GM20431 (cell line): ENCODE measurements around the gene PTPRD.

Source experiments
- in situ Hi-C: fragments of 300-500 bp; cut with MseI, MboI; formaldehyde crosslinking; loops from one replicate; pipeline ENCODE4 v1.15.0; 2020; ENCODE audit warnings: low sequenced_read_pairs; ENCODE audit not compliant: unreplicated experiment

The PTPRD gene

DNA sequence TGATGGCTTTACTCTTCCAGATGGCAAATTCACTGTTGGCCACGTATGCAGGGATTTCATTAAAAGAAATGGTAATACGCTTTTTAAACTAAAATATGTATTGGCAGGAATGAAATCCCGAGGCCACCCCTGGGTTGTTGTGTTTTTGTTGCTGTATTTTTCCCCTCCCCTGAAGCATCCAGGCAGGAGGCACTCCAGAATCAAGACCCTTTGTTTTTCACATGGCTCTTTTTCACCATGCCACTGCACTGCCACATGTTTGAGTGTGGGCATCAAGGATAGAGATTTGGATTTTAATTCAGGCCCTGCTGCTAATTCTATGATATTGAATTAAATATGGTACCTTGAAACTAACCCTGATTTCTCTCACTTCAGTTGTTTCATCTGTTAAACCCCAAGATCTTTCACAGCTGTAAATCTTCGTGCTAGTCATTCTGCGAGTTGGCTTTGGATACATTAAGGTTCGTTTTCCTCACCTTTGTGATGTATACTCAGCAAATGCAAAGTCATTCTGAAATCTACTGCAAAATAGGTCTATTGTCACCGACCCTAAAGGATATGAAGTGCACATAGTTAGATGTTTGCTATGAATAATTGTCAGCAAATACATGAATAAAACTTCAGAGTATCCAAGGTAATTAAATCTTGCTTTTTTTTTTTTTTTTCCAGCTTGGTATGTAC lies 533.4 kb downstream of the PTPRD start:
- in situ Hi-C loops = no loop called here

DNA sequence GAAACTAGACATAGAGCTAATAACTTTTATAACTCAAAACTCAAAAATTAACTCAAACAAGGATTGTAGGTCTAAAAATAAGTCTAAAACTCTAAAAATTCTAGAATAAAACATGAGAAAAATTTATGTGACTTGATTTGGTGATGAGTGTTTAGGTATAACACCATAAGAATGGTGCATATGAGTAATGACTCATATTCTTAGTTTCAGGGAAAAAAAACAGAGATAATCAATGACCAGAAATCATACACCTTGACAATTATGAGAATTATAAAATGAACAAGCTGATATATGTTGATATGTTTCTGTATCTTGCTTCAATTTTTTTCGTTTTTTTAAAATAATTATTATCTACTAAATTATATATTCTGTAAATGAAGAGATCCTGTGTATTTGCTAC lies 541.2 kb downstream of the PTPRD start:
- in situ Hi-C loops = no loop called here

DNA sequence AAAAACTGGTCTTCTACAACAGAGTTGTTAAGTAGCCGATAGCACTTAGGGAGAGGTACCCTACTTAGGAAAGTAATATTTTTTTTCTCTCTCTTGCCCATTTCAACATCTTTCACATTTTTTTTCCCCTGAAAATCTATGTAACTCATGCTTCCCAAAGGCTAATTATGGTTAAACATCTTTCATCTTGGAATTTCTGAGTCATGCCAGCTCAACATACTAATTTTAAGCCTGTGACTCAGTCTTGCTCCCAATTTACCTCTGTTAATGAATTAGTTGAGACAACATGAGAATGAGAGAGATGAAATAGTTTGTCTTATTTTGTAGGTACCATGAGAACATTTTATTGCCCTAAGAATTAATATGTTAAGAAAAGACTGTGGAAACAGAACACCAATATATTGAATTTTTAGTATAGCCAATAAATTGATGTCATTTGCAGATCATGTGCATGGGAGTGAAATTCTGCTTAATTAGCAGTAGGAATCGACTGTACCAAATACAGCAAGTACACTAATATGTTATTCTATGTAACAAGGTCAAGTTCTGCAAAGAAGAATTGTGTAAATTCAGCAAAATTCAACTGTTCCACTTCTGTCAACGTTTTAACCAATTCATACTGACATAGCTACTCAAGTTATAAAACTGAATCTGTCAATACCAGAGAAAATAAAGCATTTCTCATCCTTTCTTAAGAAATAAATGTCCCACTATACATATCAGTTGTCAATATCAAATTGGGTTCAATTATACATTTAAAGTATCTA lies 550.0 kb downstream of the PTPRD start:
- in situ Hi-C loops = no loop called here

DNA sequence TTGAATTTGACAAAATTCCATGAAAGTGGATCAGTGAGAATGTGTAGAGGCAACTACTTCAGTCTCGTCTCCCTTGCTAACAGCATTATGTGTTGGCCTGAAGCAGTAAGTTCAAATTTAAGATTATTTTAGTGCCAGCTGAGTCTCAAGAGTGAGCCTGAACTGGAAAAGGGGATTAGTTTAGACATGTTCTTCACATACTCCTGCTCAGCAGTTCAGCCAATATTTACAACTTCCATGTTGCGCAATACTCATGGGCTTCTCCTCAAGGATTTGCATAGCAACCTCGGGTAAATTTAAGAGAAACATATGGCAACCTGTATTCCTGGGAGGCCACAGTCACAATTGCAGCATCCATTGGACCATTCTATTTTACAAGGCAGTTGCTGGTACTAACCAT lies 553.8 kb downstream of the PTPRD start:
- in situ Hi-C loops = no loop called here

DNA sequence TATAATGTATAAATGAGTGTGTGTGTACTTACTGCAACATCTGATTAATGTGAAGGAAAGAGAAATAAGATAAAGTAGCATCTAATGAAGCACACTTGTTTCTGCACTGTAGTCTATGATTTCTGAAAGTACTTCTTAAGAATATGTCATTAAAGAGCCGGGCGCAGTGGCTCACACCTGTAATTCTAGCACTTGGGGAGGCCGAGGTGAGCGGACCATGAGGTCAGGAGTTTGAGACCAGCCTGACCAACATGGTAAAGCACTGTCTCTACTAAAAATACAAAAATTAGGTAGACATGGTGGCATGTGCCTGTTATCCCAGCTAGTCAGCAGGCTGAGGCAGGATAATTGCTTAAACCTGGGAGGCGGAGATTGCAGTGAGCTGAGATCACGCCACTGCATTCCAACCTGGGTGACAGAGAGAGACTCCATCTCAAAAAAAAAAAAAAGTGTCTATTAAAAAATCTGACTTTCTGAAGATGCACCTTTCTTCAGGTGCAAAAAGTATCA lies 556.9 kb downstream of the PTPRD start:
- in situ Hi-C loops = no loop called here

DNA sequence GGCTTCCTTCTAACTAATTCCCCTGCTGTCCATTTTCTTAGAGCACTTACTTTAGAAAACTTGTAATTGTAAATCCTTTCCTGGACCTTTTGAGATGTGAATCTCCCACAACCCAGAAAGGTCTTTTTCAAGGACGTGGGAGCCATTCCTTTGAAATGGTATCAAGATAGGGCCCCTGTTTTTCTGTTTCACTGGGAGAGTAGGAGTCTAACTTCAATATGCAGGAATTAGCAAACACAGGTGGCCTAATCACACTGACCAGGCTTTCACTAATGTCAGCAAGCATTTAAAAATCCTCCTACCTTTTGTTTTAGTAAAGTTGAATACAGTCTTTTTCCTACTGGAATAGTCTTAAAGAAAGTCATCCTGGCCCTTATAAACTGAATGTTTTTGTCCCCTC lies 558.3 kb downstream of the PTPRD start:
- in situ Hi-C loops = no loop called here

DNA sequence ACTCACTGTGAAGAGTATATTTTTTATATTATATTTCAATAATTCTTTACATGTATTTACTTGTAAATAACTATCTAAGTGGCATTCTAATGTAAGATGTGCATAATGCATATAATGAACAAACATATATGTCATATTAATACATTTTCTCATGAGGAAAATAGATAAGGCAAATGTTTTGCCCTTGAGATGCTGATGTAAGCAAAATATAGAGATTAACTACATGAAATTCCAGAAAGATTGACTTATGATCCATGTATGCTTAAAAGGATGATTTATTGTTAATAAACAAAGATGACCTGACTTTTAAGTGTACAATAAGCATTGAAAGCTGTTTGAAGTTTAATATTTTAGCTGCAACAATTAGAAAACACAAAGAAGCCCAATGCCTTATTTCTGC lies 559.9 kb downstream of the PTPRD start:
- in situ Hi-C loops = no loop called here

DNA sequence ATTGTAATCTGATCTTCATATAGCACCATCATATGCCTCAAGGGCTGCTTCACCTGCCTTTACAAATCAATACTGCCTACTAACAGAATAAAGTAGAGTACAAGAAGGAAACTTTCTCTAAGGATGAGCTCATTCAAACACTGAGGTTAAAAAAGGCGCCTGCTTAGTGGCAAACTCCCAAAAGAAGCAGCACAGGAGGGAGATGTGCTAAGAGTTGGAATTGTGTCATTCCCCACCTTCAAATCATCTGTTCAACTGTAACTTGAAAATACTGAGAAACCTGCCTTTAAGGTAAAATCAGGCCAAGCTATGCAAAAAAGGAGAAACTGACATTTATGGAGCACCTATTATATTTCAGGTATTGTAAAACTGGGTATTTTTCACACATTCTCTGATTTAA lies 560.6 kb downstream of the PTPRD start:
- in situ Hi-C loops = no loop called here

DNA sequence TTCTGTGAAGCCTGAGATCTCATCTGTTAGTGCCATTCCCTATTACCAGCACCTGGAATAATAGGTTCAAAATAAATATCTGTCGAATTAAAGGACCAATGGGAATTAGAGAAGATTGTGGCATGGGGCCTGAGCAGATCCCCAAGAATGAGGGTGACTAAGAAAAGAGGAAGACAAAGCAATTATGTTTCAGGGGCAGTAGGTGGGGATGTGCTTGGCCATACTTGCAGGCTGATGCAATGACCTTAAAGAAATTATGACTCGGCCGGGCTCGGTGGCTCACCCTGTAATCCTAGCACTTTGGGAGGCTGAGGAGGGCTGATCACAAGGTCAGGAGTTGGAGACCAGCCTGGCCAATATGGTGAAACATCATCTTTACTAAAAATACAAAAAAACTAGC lies 562.8 kb downstream of the PTPRD start:
- in situ Hi-C loops = no loop called here

DNA sequence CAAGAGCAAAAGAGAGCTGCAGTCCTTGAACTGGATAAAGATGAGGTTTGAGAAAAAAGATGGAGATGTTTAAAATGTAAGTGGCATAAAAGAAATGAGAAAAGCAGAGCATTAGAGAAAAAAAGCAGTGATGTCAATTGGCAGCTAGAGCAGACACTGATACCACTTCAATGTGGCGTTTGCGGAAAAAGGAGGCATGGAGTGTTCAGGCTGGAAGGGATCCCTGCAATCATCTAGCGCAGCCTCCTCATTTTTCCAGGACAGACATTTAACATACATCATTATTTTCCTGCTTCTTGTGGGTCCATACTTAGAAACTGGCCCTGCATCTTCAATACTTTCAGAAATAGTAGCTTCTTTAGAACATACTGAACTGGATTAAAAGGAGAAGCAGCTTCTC lies 563.8 kb downstream of the PTPRD start:
- in situ Hi-C loops = no loop called here

DNA sequence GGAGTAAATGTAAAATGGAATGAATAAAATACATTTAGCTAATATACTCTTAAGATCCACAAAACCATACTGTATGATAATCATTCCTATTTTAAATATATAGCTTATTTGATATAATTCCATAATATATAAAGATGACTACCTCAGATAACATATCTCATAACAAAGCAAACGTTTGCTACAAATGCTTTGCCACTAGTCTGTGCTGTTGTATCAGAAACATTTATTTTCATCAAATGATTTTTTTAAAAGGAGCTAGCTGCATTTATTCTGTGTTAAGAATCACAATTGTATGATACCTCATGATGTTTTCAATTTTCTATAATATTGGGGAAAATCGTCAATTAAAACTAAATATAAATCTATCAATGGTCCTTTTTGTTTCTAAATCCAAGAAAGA lies 567.2 kb downstream of the PTPRD start:
- in situ Hi-C loops = no loop called here

DNA sequence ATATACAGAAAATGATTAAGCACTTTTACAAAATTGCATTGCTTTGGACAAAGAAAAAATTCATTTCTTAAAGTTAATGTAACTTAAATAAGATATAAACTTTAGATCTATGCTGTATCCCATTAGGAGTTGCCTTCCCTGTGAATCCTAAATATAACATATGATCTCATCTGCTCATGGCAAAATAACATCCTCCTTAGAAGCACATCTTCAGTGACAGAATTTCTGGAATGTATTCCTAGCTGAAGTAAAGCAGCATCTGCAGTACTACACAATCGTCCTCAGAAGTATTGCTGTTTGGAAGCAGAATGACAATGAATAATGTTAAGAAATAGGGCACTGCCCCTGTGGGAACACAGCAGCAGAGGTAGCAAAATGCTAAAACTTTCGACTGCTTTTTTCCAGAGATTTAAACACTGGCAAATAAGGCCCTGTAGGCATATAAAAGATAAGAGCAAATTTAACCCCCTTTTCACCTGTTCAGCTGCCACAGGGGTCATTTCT lies 571.0 kb downstream of the PTPRD start:
- in situ Hi-C loops = no loop called here

DNA sequence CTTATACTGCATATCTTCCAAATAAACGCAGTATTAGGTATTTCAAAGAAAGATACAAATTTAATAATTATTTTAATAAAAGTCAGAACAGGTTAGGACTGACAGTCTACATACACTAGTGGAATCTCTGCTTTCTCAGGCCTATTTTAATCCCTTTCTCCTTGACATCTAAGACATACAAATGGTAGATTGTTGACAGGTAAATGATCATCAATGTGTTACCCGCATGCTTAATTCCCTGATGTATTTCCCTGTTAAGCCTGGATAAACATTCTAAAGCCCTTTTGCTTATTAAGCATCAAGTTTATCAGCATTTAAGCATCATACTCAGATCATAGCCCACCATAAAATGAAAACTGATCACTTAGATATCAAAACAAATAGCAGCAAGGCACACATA lies 576.7 kb downstream of the PTPRD start:
- in situ Hi-C loops = no loop called here

DNA sequence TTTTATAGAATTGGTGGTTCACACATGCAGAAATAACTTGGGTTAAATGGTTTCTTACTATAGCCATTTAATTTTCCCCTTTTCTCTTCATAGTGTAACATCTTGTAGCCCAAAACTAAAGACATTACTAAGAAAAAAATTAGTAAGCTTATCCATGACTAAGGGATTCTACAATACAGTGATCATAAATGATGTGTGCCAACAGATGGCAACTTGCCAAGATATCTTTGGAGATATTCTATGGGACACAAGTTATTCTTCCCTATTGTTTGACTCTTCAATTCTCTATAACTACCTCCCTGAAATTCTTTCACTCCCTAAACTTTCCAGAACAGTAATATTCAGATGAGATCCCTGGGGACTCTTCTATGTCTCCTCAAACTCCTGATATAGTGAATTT lies 580.6 kb downstream of the PTPRD start:
- in situ Hi-C loops = no loop called here

DNA sequence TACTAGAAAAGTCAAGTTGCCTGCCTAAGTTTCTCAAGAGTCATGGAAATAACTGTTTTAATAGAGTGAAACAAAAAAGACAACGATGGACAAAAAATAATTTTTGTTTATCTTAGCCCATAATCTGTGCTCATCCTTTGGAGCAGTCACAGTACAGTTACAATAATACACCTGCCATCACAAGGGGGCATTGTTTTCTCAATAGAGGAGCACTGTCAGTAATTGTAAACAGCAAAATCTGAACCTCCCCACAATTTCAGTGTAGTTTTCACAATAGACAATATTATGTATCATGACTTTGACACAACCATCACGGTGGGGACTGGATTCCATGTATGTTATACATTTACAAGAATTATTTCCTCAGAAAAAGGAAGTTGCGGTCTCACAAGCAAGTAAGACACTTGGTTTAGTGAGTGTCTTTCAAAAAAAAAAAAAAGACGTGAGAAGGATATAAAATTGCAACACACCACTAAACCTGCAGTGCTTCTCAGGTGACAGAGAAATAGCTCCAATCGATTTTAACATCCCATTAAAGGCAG lies 586.3 kb downstream of the PTPRD start:
- in situ Hi-C loops = no loop called here

DNA sequence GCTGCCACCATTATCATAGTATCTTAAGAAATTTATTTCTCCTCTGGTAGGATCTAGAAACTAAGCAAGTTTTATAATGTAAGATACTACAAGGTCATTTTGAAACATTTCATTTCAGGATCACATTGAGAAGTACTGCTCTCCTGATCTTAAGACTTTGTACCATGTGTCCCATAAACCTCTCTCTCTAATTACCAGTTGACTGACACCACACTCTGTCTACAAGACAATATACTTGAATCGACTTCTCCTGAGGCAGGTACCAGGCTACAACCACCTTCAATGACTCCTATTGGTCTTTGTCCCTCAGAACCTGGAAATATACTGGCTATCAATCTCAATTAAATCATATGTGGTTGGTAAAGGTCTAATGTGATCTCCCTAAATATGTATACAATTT lies 597.0 kb downstream of the PTPRD start:
- in situ Hi-C loops = no loop called here

DNA sequence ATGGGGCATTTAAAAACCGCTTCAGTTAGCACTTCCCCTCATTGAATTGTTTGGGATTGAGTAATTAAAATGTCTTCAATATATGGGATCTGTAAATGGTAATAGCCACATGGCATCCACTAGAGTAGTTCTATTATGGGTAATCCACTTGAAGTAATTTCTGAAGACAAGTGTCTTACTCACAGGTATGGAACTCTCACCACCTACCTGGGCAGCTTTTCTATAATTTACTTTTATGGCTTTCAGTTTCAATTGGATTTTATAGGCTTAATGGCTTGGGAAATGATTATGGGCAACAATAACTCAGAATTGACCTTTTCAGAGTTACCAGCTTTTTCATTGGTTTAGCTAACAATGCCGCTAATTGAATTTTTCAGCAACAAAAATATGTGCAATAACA lies 597.9 kb downstream of the PTPRD start:
- in situ Hi-C loops = no loop called here

DNA sequence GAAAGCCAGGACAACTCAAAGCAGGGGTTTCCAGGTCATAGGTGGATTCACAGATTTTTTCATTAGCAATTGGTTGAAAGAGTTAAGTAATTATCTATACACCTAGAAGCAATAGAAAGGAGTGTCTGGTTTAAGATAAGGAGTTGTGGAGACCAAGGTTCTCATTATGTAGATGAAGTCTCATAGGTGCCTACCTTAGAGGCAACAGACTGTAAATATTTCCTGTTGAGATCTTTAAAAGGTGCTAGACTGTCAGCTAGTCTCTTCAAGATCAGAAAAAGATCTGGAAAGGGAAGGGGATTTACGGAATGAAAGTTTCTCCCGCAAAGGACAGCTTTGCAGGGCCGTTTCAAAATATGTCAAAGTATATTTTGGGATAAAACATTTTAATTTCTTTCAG lies 603.4 kb downstream of the PTPRD start:
- in situ Hi-C loops = no loop called here

DNA sequence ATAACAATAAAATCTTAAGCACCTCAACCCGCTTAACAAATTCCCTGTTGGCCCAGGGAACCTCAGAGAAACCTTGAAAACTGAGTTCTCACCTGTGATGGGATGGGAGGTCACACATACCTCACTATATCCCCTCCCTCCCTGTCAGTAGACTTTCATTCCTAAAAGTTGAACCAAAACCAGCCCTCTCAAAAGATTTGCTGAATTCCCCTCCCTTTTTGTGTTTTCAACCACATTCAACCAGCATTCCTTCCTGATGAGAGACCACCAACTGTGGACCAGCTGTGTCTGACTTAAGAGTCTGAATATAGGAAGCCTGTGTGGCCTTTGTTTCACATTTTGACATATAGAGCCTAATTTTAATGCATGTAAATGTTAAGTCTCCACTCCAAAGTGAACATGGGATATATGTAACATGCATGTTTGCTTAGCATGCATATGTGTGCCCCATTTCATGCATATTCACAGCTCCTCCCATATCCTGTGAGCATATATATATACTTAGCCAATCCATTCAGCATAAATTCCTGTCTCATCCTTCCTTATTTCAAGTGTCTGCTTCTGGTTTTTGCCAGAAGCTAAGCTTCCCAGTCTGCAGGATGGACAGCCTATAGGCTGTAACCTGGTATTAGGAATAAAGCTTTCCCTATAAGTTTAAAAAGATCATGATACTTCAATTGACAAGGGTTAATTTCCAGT lies 604.6 kb downstream of the PTPRD start:
- in situ Hi-C loops = no loop called here

DNA sequence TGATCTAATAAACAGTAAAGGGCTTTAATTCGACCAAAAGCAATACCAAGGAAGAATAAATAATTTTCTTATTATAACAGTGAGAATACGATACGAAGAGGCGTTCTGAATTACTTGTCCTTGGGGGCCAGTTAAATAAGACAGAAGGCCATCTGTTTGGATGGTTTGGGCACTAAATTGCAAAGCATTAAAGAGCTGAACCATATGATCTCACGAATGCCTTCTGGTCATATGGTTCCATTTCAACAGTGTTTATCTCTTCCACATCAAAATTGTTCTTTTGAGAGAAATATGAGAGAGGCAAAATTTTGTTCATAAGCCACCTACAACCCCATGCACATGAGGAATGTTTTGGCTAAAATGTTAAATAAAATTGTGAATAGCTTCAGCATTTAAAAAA lies 605.4 kb downstream of the PTPRD start:
- in situ Hi-C loops = no loop called here

DNA sequence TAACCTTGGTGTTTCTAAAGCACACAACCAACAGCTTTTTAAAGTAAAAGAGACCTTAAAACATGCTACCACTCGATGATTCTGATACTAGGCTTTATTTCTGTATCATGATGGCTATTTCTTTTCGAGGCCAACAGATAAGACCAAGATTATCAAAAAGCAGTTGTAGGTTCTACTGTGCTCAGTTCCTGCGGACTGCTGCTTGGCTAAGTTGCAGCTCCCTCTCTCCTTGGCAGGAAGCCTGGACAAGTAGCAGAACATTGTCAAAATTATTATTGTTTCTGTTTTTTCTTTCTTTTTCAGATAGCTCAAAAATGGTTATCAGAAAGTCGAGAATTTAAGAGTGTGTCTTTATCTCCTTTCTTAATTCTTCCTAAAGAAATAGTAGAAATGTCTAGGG lies 607.6 kb downstream of the PTPRD start:
- in situ Hi-C loops = no loop called here
